K562 (cell line): ENCODE data around the gene NCOA3. TPM values are rescaled to one million over a fixed set of nuclear protein-coding genes. Genes with fewer than 3 reads are reported as not detected.
"Not testable (repeated sequence)": the region's sequence is repeated elsewhere in the genome, so short reads cannot be mapped to it uniquely, and the experiment has no call there.

Experiments used
- ATAC-seq: fragments of 200-7000 bp; cut with Tn5 transposase; 3 replicates; pipeline ENCODE4 v1.9.1; 2020; ENCODE audit warnings: moderate library complexity
- BruUV-seq: library from RNA; stranded (reverse); fragments of 400-500 nt; replicated peaks from 2 replicates; lab custom pipeline; 2021; lab: Mats Ljungman, UMichigan
- CTCF ChIA-PET: fragments of 300-600 bp; formaldehyde crosslinking; extraction: SDS; loops from one replicate; lab custom pipeline; 2021; ENCODE audit warnings: low intra/inter-chr PET ratio; lab: Yijun Ruan, JAX
- POLR2A ChIA-PET: fragments of 300-600, 350-650 bp; sonication (Branson Sonifier 250); formaldehyde crosslinking; extraction: SDS; loops from one replicate; lab custom pipeline; 2021; ENCODE audit warnings: antibody characterized with exemption, inconsistent platforms; lab: Yijun Ruan, JAX
- DNase-seq, 4 experiments: peaks; one replicate each; pipeline versions ENCODE4 v3.0.0 to v3.0.0-alpha.2; 2011 to 2018; ENCODE audit warnings: low spot score in 3 of 4, mixed read lengths in 3 of 4; ENCODE audit errors: extremely low read depth in 1 of 4
- FAIRE-seq: peaks from 2 replicates; lab custom pipeline; 2011; peaks lifted over from hg19 to GRCh38; lab: Jason Lieb, UNC
- H2AFZ ChIP-seq: 2 replicates; pipeline ENCODE4 v1.6.0; 2011; ENCODE audit warnings: low read depth, low read length, control low read depth, inconsistent platforms
- H3K27ac ChIP-seq: fragments of 200-600 bp; 3 replicates; pipeline ENCODE4 v1.8.0; 2011; ENCODE audit warnings: low read depth, mild to moderate bottlenecking, control low read depth, inconsistent platforms, low read length, moderate library complexity, mixed read lengths; ENCODE audit errors: extremely low read depth
- H3K27me3 ChIP-seq, 2 experiments: fragments of 300-600 bp in 1 of 2; 2 replicates in 1 of 2; 3 replicates in 1 of 2; pipeline versions ENCODE4 v1.6.0 to v1.8.0; 2011; ENCODE audit warnings: inconsistent platforms in 2 of 2, low read length in 2 of 2, mild to moderate bottlenecking in 1 of 2, mixed read lengths in 1 of 2, moderate library complexity in 1 of 2; ENCODE audit not compliant: control insufficient read depth in 2 of 2, insufficient read depth in 2 of 2
- H3K36me3 ChIP-seq: fragments of 300-600 bp; 3 replicates; pipeline ENCODE4 v1.8.0; 2011; ENCODE audit warnings: mild to moderate bottlenecking, low read length, inconsistent platforms; ENCODE audit not compliant: control insufficient read depth, insufficient read depth
- H3K4me1 ChIP-seq, 2 experiments: fragments of 200-600 bp in 1 of 2; replicated peaks in 1 of 2; 2 replicates in 1 of 2; 3 replicates in 1 of 2; pipeline versions ENCODE4 v1.5.1 to v1.8.0; 2011; ENCODE audit warnings: inconsistent platforms in 2 of 2, low read length in 2 of 2, mild to moderate bottlenecking in 1 of 2, mixed read lengths in 1 of 2, moderate library complexity in 1 of 2; ENCODE audit not compliant: control insufficient read depth in 2 of 2, insufficient read depth in 2 of 2
- H3K4me2 ChIP-seq: 2 replicates; pipeline ENCODE4 v1.6.1; 2011; ENCODE audit warnings: low read length, control low read depth, inconsistent platforms, mixed read lengths; ENCODE audit not compliant: insufficient read depth
- H3K4me3 ChIP-seq: fragments of 200-600 bp; sonication (generic), shearing (Covaris generic); 2 replicates; pipeline ENCODE4 v1.5.1; 2016; ENCODE audit warnings: control low read depth, inconsistent platforms
- H3K79me2 ChIP-seq: fragments of 200-600 bp; 3 replicates; pipeline ENCODE4 v1.8.0; 2011; ENCODE audit warnings: low read length, inconsistent platforms; ENCODE audit not compliant: control insufficient read depth, insufficient read depth
- H3K9ac ChIP-seq, 2 experiments: 2 replicates each; pipeline versions ENCODE4 v1.6.0 to v1.6.1; 2011; ENCODE audit warnings: low read depth in 2 of 2, low read length in 2 of 2, control low read depth in 1 of 2, inconsistent platforms in 1 of 2, mild to moderate bottlenecking in 1 of 2, mixed read lengths in 1 of 2; ENCODE audit not compliant: insufficient read depth in 1 of 2
- H3K9me1 ChIP-seq: one replicate; pipeline ENCODE4 v1.6.0; 2011; ENCODE audit warnings: inconsistent platforms, mild to moderate bottlenecking, low read length, moderate library complexity; ENCODE audit not compliant: control insufficient read depth, insufficient read depth
- H3K9me3 ChIP-seq: replicated peaks from 2 replicates; pipeline ENCODE4 v1.5.1; 2011; ENCODE audit warnings: low read depth, low read length, inconsistent platforms; ENCODE audit not compliant: control insufficient read depth, insufficient read depth
- H4K20me1 ChIP-seq: replicated peaks from 2 replicates; pipeline ENCODE4 v1.6.1; 2011; ENCODE audit warnings: low read length, inconsistent platforms, mixed read lengths; ENCODE audit not compliant: control insufficient read depth, insufficient read depth
- MXI1 ChIP-seq: IDR thresholded peaks from 2 replicates; pipeline ENCODE4 v1.6.1; 2011; ENCODE audit warnings: low read depth, mild to moderate bottlenecking, improper control_type of control experiment, low read length
- ZBTB2 ChIP-seq: fragments of 450-650 bp; IDR thresholded peaks from 2 replicates; pipeline ENCODE4 v1.6.1; 2016; ENCODE audit warnings: antibody characterized with exemption
- ZNF280A ChIP-seq: fragments of 450-650 bp; IDR thresholded peaks from 2 replicates; pipeline ENCODE4 v1.6.1; 2018; ENCODE audit warnings: mild to moderate bottlenecking, low read depth; ENCODE audit not compliant: partially characterized antibody
- WGBS: fragments of 100-300 bp; shearing (Covaris generic); methylation state at CpG from one replicate; pipeline ENCODE4 v1.1.6; 2016; ENCODE audit warnings: low coverage, mixed read lengths; ENCODE audit not compliant: insufficient coverage; ENCODE audit errors: missing lambda C conversion rate; 5-methylcytosine and 5-hydroxymethylcytosine counted together
- in situ Hi-C: fragments of 300-500 bp; cut with MboI; formaldehyde crosslinking; loops from 4 replicates; pipeline ENCODE4 v1.15.0; 2018; ENCODE audit warnings: inconsistent platforms, mixed read lengths
- intact Hi-C: fragments of 100-400 bp; cut with micrococcal nuclease; formaldehyde crosslinking; loops from 2 replicates; pipeline ENCODE4 v1.14.2; 2022
- polyA plus RNA-seq, 8 experiments: library from polyadenylated mRNA; depleted of rRNA in 4 of 8; stranded (reverse) in 5 of 8; unstranded in 3 of 8; fragments of >200 nt; fragmentation: Nextera tagmentation in 2 of 8; fragmentation: Illumina TruSeq in 1 of 8; extraction: Ambion mirVana in 2 of 8; extraction: Trizol in 1 of 8; gene quantifications; 2 replicates each; pipeline versions ENCODE4 v1.2.1 to v1.2.3, GENCODE V29; 2011 to 2014; ENCODE audit warnings: inconsistent platforms in 1 of 8, missing spikeins in 1 of 8
- total RNA-seq, 7 experiments: library from RNA; depleted of rRNA in 6 of 7; stranded (reverse); fragments of >200 nt in 6 of 7; fragmentation: Illumina TruSeq in 2 of 7; extraction: Trizol in 2 of 7; gene quantifications; 2 replicates each; pipeline versions ENCODE4 v1.2.1 to v1.2.3, GENCODE V29; 2011 to 2021; ENCODE audit warnings: low replicate concordance in 1 of 7

The NCOA3 gene
- total and polyA plus RNA-seq, 9 of the 15 experiments (the other 6 are each of a cell fraction or from before 2014, with no cell fraction given) = 3.2 to 24.3 (median 14.4) TPM

- peak; percentile 23; the same call in 2 of the 3 replicates for ATAC-seq
- WGBS = 24% methylated on average over 2 of the region's 2 CpGs
- TF ChIP-seq MXI1 = no peak
- no peak for TF ChIP-seq ZBTB2
- no peak for TF ChIP-seq ZNF280A
Observed at GRCh38 chr20:47493963-47494293, 7.8 kb upstream of the NCOA3 start.

GRCh38 chr20:47494606-47495005 lies 7.1 kb upstream of the NCOA3 start:
- H3K27me3 ChIP-seq, intact Hi-C loops, BruUV-seq, in situ Hi-C loops, H3K4me2 ChIP-seq, H3K9me3 ChIP-seq, FAIRE-seq, DNase-seq, H3K36me3 ChIP-seq, H3K27ac ChIP-seq, H3K4me3 ChIP-seq, H3K79me2 ChIP-seq, H3K9me1 ChIP-seq, H2AFZ ChIP-seq, ATAC-seq, H4K20me1 ChIP-seq, CTCF ChIA-PET, H3K9ac ChIP-seq: not testable (repeated sequence)
- 73% methylated on average over 9 of the region's 11 CpGs for WGBS
- POLR2A ChIA-PET = interaction anchor here (0.6 to 1.3 kb wide), 2 partner anchors 12 to 1424 kb away, joined by 3 read pairs; no protein-coding TSS in a partner anchor
- H3K4me1 ChIP-seq = peaks cover 3 to 14% of the 10 kb centered on the region in 2 experiments; a peak in 4 of 5 replicates

More at GRCh38 chr20:47493963-47494293, 7.8 kb upstream of the NCOA3 start:
- H3K9me1 ChIP-seq = no peaks in the 10 kb centered on the region
- H3K4me3 ChIP-seq = no peak overlapping the region
- no peaks in the 10 kb centered on the region for H3K36me3 ChIP-seq
- no peak for FAIRE-seq
- no peak overlapping the region; the same call in 2 of the 3 replicates for H3K27ac ChIP-seq
- in situ Hi-C loops (no loop called here), intact Hi-C loops (no loop called here)
- H2AFZ ChIP-seq = peak overlapping the region; percentile 51; the same call in 1 of the 2 replicates
- CTCF ChIA-PET = no interaction called here
- no peaks in the 10 kb centered on the region for H3K27me3 ChIP-seq
- peak overlapping the region; percentile 26; the same call in 1 of the 2 replicates for H3K4me2 ChIP-seq
- no TSS peak for BruUV-seq
- POLR2A ChIA-PET = interaction anchor here (0.9 to 2.1 kb wide), 8 partner anchors 9 to 107 kb away, joined by 3 to 35 read pairs (median 3); partner anchors contain the start of gene NCOA3
- H3K79me2 ChIP-seq = no peaks in the 10 kb centered on the region
- peaks cover 3 to 14% of the 10 kb centered on the region in 2 experiments; a peak in 4 of 5 replicates for H3K4me1 ChIP-seq
- DNase-seq = no peak
- H4K20me1 ChIP-seq = no peaks in the 10 kb centered on the region
- no peaks in the 10 kb centered on the region for H3K9me3 ChIP-seq
- peak overlapping the region in 1 of 2 experiments; percentile 22; a peak in 1 of 4 replicates for H3K9ac ChIP-seq
